HPDE6-E6E7 (cell line): ENCODE data around the gene HCFC1R1.

ENCODE experiments used
- DNase-seq: peaks from one replicate; pipeline ENCODE4 v3.0.0; 2011; ENCODE audit warnings: missing footprints; ENCODE audit errors: extremely low spot score

HCFC1R1 gene

DNA sequence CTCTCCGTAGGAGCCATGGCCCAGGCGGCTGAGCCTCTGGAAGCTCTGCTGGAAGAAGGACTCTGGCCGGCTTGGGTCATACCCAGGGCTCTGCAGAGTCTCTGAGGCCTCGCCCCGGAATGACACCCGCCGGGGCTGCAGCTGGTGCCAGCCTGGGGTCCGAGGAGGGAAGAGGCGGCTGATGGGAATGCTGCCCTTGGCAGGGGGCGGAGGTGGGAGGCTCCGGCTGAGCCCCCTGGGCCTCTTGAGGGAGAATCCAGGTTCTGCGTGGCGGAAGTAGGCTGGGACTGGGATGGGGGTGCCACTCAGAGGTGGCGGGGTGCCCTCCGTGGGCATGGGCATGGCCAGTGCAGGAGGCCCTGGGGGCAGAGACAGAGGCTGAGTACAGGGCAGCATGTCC, 47.1 kb downstream of the HCFC1R1 start:
- no peak for DNase-seq

DNA sequence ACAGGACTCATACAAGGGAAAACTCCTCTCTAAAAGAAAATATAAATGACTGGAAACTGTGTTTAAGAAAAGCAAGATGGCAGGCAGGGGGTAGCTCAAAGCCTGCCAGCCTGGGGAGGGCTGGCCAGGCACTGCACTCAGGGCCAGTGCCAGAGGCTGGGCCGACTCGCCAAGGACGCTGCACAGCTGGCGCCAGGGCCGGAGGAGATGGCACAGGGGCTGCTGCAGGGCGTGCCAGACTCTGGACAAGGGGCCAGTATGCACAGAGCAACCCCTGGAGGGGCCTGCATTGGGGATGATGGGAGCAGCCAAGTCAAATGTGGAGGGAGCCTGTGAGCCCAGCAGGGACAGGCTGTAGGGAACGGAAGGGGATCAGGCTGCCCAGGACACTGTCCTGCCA, 47.5 kb downstream of the HCFC1R1 start:
- no peak for DNase-seq

DNA sequence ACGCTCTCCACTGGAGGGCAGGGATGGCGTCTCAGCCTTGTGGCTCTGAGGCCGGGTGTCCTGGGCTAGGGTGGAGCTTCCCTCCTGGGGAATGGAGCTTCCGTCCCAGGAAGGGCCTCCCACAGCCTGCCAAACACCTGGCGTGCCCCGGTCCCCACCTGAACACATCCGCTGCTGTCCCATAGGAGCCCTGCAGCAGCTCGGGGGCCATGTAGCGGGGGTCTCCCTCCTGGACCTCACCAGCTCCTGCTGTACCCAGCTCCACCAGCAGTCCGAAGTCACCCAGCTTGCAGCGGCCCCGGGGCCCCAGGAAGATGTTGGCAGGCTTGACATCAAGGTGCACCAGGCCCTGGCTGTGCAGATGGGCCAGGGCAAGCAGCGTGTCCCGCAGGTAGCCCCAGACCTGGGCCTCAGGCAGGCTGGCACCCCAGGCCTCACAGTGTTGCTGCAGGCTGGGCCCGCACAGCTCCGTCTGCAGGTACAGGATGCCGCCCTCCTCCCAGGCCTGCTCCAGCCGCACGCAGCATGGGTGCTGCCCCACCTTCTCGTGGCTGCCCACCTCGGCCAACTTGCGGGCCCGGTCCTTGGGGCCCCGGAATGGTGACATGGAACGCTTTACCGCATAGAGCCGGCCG, 48.5 kb downstream of the HCFC1R1 start:
- DNase-seq: no peak

DNA sequence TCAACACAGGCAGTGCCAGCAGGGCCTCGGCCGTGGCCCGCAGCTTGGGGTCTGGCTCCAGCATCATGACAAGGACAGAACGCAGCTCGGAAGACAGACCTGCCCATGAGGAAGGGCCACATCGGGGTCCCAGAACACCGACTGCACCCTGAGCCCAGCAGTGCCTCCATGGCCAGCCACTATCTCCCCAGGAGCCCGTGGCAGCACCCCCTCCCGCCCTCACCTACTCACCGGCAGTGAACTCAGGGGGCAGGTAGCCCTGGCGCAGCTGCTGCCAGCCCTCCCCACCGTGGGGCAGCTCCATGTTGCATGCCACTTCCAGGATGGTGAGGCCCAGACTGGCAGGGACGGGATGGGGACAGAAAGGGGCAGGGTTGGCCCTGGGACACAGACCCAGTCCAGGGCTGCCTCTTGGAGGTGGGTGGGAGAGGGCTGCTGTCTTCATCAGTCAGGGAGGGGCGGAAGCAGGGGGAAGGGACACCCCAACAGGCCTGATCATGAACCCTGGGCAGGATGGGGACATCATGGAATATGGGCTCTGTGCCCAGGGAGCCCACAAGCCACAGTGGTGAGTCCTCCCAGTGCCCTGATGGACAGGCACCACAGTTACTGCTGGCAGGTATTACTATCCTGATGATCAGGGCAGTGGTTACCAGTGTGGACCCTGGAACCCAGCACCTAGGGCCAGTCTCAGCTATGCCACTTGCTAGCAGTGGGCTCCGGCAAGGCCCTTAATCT, 49.3 kb downstream of the HCFC1R1 start:
- no peak for DNase-seq

DNA sequence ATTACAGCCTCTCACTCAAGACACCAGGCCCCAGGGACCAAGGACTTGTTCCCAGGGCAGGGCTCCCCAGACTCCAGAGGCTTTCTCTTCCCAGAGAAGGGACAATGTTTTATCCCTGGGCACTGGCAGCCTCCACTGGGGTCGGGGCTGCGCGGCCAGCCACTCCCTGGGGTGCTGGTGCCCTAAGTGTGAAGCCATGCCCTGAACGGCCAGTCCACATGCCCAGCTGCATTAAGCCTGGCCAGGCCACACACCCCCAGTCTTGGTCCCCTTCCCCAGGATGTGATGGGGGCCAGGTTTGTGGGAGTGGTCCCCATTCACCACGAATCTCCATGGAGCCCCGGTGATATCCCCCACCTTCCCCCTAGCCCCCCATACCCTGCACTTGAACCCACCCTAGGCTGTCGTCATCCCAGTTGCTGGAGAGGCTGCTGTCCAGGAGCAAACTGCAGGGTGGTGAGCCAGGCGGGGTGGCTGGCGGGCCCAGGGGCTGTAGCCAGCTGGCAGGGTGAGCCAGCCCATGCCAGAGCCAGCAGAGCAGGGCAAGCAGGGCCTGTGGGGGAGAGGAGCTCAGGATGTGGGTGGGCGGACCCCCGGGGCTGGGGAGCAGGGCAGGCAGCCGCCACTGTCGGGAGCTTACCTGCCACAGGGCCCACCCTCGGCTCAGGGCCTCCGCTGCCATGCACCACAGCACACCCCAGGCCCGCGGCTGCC, 50.0 kb downstream of the HCFC1R1 start:
- DNase-seq: no peak

DNA sequence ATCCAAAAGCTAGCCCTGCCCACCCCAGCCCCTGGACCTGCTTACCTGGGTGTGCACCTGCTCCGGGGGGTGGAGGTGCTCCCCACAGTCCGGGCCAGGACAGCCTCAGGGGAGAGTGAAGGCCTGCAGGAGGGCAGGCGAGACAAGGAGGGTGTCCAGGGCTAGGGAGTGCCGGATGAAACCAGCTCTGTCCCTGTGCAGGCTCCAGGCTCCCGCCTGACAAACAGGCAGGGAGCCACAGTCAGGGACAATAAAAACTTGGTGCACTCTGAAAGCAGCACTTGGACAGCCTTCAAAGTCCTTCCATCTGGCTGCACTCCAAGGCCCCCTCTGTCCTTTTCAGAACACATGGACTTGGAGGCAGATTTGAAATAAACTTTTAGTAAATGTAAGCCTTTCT, 50.6 kb downstream of the HCFC1R1 start:
- no peak for DNase-seq
